ENCODE results near the gene EPHB4. TPM values are rescaled to one million over a fixed set of nuclear protein-coding genes. Genes with fewer than 3 reads are reported as not detected.

The EPHB4 gene
- total and polyA plus RNA-seq, 2 of the 8 experiments (the other 6 are each of a cell fraction or from before 2014, with no cell fraction given), result 85.0 to 113 TPM

DNA sequence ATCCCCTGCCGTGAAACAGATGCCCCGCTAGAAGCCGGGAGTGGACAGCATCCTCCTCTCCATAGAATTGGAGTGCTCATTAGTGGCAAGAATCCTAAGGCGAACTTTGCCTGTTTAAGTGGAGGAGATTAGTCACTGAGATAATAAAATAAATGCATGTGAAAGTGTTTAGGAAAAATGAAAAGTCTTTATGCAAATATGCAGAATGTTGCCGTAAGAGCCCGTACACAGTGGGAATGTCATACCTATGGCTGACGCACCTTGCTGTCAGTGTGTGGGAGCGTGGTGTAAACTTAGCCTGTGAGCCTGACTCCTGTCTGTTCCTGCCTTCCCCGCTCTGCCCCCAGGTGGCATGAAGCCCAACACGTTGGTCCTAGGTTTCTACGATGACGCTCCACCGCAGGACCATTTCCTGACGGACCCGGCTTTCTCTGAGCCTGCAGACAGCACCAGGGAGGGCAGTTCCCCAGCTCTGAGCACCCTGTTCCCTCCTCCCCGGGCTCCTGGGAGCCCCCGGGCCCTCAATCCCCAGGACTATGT is 38.1 kb upstream of the EPHB4 start:
- Histone ChIP-seq H2BK120ac (replicated peaks; ENCODE audit: low read depth, low read length) (no peak overlapping the region), H3K4me3 (ENCODE audit: extremely low read depth in 1 of 4, insufficient read depth in 2 of 4, low read depth in 3 of 4, low read length in 4 of 4) (no peak overlapping the region), H4K5ac (ENCODE audit: insufficient read length, low read depth, low read length) (no peak overlapping the region), H4K20me1 (replicated peaks in 1 of 2; ENCODE audit: control insufficient read depth in 1 of 2, insufficient read depth in 2 of 2, low read length in 2 of 2) (peaks cover 0 to 3% of the 10 kb centered on the region in 2 experiments), H2BK20ac (ENCODE audit: low read length) (no peak overlapping the region), H4K8ac (ENCODE audit: extremely low read depth, insufficient read depth, low read length) (no peak overlapping the region), H3K4me1 (replicated peaks in 1 of 4; ENCODE audit: control insufficient read depth in 3 of 4, insufficient read depth in 4 of 4, low read length in 3 of 4) (peaks cover 2 to 16% (median 11%) of the 10 kb centered on the region in 4 experiments), H3K9ac (replicated peaks in 1 of 4; ENCODE audit: extremely low read depth in 1 of 4, low read depth in 3 of 4, low read length in 3 of 4) (no peak overlapping the region), H3K27me3 (replicated peaks in 1 of 4; ENCODE audit: control insufficient read depth in 3 of 4, extremely low read depth in 1 of 4, insufficient read depth in 3 of 4, low read length in 3 of 4) (no peaks in the 10 kb centered on the region), H3K18ac (ENCODE audit: extremely low read depth, low read length) (no peak overlapping the region; the same call in 1 of the 2 replicates), H3K23ac (ENCODE audit: insufficient read length) (no peak overlapping the region), H2AFZ (ENCODE audit: low read length) (no peak overlapping the region), H3K4ac (replicated peaks; ENCODE audit: insufficient read length, low read depth, low read length) (no peak overlapping the region), H2BK5ac (ENCODE audit: low read depth, low read length) (no peak overlapping the region), H3K36me3 (ENCODE audit: control insufficient read depth in 2 of 4, insufficient read depth in 4 of 4, low read length in 3 of 4) (peaks cover 10 to 22% (median 12%) of the 10 kb centered on the region in 4 experiments), H2BK15ac (ENCODE audit: low read length) (no peak overlapping the region), H3K27ac (ENCODE audit: low read depth, low read length) (no peak overlapping the region), H2BK12ac (ENCODE audit: low read depth, low read length) (no peak overlapping the region), H3K14ac (ENCODE audit: insufficient read length) (no peak overlapping the region), H3K79me2 (ENCODE audit: control insufficient read depth in 1 of 2, insufficient read depth in 2 of 2, low read length in 2 of 2) (peaks cover 0 to 18% of the 10 kb centered on the region in 2 experiments; a peak in 3 of 4 replicates), H3K79me1 (ENCODE audit: low read depth, low read length) (peaks cover 5% of the 10 kb centered on the region; the same call in 1 of the 2 replicates), H3K56ac (replicated peaks; ENCODE audit: insufficient read length, low read depth, low read length) (no peak overlapping the region), H3K4me2 (ENCODE audit: insufficient read depth in 1 of 2, low read depth in 2 of 2, low read length in 2 of 2) (no peak overlapping the region), H3K9me3 (ENCODE audit: insufficient read depth in 2 of 2, low read depth in 1 of 2, low read length in 1 of 2) (no peaks in the 10 kb centered on the region), H4K91ac (replicated peaks; ENCODE audit: insufficient read length, low read length) (no peak overlapping the region), H3K23me2 (ENCODE audit: low read depth, low read length) (peaks cover 6% of the 10 kb centered on the region; the same call in 1 of the 2 replicates), H2AK5ac (ENCODE audit: low read depth, low read length) (no peak overlapping the region)
- CTCF ChIA-PET (ENCODE audit: partially characterized antibody), result interaction anchor here (1.6 to 4.5 kb wide), 3 partner anchors 9 to 65 kb away, joined by 4 to 25 read pairs (median 8); no protein-coding TSS in a partner anchor
- DNase-seq (ENCODE audit: low read depth in 1 of 2, low spot score in 2 of 2) (no peak), FAIRE-seq (no peak)
- POLR2A ChIA-PET (ENCODE audit: partially characterized antibody), result interaction anchor here (1.2 to 2.1 kb wide), 4 partner anchors 9 to 62 kb away, joined by 3 to 5 read pairs (median 4); partner anchors contain the start of gene SRRT
- WGBS, 2 experiments (ENCODE audit: extremely low coverage in 1 of 2, insufficient coverage in 1 of 2, insufficient read length in 1 of 2, insufficient replicate concordance in 2 of 2, low coverage in 1 of 2, low lambda C conversion rate in 2 of 2, missing lambda C conversion rate in 1 of 2), result 82% methylated on average over 17 of the region's 17 CpGs; no CpG with 5 or more reads in 1 of the 2 experiments
- TF ChIP-seq CREB1 (IDR thresholded peaks at IDR 0.05) (no peak), CHD1 (IDR thresholded peaks at IDR 0.05; ENCODE audit: low read depth, low read length) (no peak), RAD21 (IDR thresholded peaks at IDR 0.05 in 1 of 2, conservative IDR thresholded peaks at IDR 0.05 in 1 of 2; ENCODE audit: low read depth in 2 of 2, low read length in 2 of 2) (peak in 1 of 2 experiments; percentile 26; a peak in 1 of 4 replicates), KDM5A (IDR thresholded peaks at IDR 0.05; ENCODE audit: low read length) (no peak), EP300 (IDR thresholded peaks at IDR 0.05; ENCODE audit: borderline replicate concordance in 1 of 2, low read depth in 2 of 2, low read length in 2 of 2) (no peak), SIRT6 (IDR thresholded peaks at IDR 0.05; ENCODE audit: low read length) (no peak), NRF1 (IDR thresholded peaks at IDR 0.05; ENCODE audit: low read depth, low read length) (no peak)
- TF ChIP-seq, protein P1, sequence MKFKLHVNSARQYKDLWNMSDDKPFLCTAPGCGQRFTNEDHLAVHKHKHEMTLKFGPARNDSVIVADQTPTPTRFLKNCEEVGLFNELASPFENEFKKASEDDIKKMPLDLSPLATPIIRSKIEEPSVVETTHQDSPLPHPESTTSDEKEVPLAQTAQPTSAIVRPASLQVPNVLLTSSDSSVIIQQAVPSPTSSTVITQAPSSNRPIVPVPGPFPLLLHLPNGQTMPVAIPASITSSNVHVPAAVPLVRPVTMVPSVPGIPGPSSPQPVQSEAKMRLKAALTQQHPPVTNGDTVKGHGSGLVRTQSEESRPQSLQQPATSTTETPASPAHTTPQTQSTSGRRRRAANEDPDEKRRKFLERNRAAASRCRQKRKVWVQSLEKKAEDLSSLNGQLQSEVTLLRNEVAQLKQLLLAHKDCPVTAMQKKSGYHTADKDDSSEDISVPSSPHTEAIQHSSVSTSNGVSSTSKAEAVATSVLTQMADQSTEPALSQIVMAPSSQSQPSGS (IDR thresholded peaks at IDR 0.05; ENCODE audit: low read length), result no peak
- TF ChIP-seq, protein P2, sequence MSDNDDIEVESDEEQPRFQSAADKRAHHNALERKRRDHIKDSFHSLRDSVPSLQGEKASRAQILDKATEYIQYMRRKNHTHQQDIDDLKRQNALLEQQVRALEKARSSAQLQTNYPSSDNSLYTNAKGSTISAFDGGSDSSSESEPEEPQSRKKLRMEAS (IDR thresholded peaks at IDR 0.05), result no peak

Measured in H1 (cell line).